ENCODE measurements around the gene ARHGAP10. TPM values are rescaled to one million over a fixed set of nuclear protein-coding genes. Genes with fewer than 3 reads are reported as not detected.

The ARHGAP10 gene
- total RNA-seq, 2 experiments from 2014 or later: 6.3 to 7.1 TPM

DNA sequence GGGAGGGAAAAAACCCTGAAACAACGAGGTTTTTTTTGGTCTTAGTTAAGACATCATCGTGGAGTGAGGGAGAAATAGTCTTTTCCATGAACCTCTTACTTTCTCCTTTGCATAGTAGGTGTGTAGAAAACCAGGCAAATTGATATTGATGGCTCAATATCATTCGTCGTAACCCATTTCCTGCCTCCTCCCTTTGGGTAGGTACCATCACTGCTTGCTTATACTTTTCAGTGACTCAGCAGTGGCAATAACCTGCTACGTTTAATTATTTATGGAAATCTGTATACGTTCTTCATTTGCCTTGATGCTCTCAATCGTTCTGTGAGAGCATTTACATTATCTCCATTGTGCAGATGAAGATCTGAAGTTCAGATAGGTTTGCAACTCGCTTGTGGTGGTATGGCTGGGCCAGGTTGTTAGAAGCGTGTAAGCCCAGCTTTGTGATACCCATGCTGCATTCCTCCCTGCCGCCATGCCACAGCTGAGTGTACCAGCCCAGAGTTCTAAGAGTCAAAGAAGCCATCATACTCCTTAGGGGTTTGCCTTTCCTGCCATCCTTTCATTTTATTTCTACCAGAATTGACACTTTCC, 212.9 kb downstream of the ARHGAP10 start:
- H3K4me1 Mint-ChIP-seq (ENCODE audit: low read depth): peaks cover 29% of the 10 kb centered on the region
- POLR2A ChIA-PET: no interaction called here
- H3K9me3 Mint-ChIP-seq (ENCODE audit: insufficient read depth): no peaks in the 10 kb centered on the region
- peaks cover 20% of the 10 kb centered on the region for H3K36me3 Mint-ChIP-seq (ENCODE audit: low read depth)
- H3K4me3 Mint-ChIP-seq: no peak overlapping the region
- H3K27me3 Mint-ChIP-seq (ENCODE audit: low read depth): peaks cover 3% of the 10 kb centered on the region
- H3K27ac Mint-ChIP-seq: peak overlapping the region; percentile 48
- ATAC-seq (no peak), DNase-seq (no peak)
- CTCF ChIA-PET: interaction anchor here (2.9 kb wide), 1 partner anchor 78 kb away, joined by 8 read pairs; no protein-coding TSS in a partner anchor

DNA sequence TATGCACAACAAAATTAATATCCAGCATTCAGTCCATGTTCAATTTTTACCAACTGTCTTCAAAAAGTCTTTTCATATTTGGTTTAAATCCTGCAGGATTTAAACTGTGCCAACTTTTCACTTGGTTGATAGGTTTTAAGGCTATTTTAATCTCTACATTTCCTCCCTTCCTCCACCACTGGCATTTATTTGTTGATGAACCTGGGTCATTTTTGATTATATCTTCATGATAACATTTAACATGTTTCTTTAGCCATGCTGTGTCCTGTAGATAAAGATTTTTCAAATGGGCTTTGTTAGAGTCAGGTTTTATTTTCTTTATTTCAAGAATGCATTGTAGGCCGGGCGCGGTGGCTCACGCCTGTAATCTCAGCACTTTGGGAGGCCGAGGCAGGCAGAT, 216.4 kb downstream of the ARHGAP10 start:
- Mint-ChIP-seq H3K27me3 (ENCODE audit: low read depth) (no peaks in the 10 kb centered on the region), H3K27ac (no peak overlapping the region), H3K4me1 (ENCODE audit: low read depth) (peaks cover 19% of the 10 kb centered on the region), H3K4me3 (no peak overlapping the region), H3K9me3 (ENCODE audit: insufficient read depth) (no peaks in the 10 kb centered on the region), H3K36me3 (ENCODE audit: low read depth) (peaks cover 22% of the 10 kb centered on the region)
- DNase-seq (no peak), ATAC-seq (no peak)
- POLR2A ChIA-PET: no interaction called here
- CTCF ChIA-PET: no interaction called here

DNA sequence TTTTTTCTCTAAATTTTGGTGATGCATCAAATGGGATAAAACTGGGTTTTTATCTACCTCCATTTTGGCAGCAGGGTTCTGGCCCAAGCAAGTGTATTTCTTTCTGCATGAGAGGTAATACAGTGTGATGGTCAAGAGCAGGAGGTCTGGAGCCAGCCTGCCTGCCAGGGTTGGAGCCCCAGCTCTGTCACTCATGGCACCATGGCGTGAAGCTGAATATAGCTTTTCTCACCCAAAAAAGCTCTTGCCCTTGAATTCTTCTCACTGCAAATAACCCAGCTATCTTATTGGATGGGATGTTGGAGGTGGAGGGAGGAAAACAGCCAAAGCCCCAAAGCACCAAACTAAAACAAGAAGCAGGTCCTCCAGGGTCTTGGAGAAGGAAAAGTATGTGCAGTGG, 218.4 kb downstream of the ARHGAP10 start:
- POLR2A ChIA-PET: no interaction called here
- Mint-ChIP-seq H3K27ac (no peak overlapping the region), H3K4me3 (no peak overlapping the region), H3K4me1 (ENCODE audit: low read depth) (no peaks in the 10 kb centered on the region), H3K9me3 (ENCODE audit: insufficient read depth) (no peaks in the 10 kb centered on the region), H3K36me3 (ENCODE audit: low read depth) (peaks cover 19% of the 10 kb centered on the region), H3K27me3 (ENCODE audit: low read depth) (no peaks in the 10 kb centered on the region)
- DNase-seq: no peak
- CTCF ChIA-PET: interaction anchor here (1.0 kb wide), 1 partner anchor 83 kb away, joined by 5 read pairs; no protein-coding TSS in a partner anchor
- no peak for ATAC-seq

DNA sequence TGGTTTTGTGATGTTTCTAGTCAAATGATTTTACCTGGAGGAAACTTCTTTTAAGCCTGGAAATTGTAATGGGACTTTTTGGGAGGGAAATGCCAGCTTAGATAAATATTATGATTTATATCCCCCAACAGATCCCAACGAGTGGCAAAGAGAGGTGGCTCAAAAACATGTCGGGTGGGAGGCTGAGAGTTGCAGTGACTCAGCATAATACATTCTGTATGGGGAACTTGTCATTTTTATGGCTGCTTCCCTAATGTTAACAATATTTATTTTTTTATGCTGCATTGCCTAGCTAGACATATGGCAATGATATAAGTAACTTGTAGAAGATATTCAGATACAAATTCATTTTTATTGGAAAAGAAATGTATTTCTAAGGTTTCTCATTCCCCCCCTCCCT, 219.0 kb downstream of the ARHGAP10 start:
- Mint-ChIP-seq H3K4me3 (no peak overlapping the region), H3K9me3 (ENCODE audit: insufficient read depth) (no peaks in the 10 kb centered on the region), H3K36me3 (ENCODE audit: low read depth) (peaks cover 17% of the 10 kb centered on the region), H3K27me3 (ENCODE audit: low read depth) (no peaks in the 10 kb centered on the region), H3K27ac (no peak overlapping the region), H3K4me1 (ENCODE audit: low read depth) (no peaks in the 10 kb centered on the region)
- CTCF ChIA-PET: no interaction called here
- POLR2A ChIA-PET: no interaction called here
- ATAC-seq (no peak), DNase-seq (no peak)

DNA sequence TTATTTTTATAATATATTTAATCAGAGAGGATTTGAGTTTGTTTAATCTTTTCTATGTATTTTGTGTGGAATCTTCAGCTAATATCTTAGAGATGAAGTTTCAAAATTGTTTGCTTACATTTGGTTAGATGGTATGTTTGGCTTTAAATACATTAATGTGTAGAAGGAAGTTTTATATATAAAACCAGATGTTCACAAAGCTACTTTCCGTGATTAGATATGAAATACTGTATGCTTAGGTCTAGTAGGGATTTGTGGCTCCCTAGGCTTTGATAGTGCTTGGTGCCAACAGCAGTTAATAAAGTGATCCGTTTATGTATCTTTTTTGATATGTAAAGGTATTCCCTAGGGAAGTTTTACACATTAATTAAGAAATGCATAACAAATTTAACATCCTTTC, 223.0 kb downstream of the ARHGAP10 start:
- Mint-ChIP-seq H3K27ac (no peak overlapping the region), H3K9me3 (ENCODE audit: insufficient read depth) (no peaks in the 10 kb centered on the region), H3K27me3 (ENCODE audit: low read depth) (no peaks in the 10 kb centered on the region), H3K4me3 (no peak overlapping the region), H3K4me1 (ENCODE audit: low read depth) (no peaks in the 10 kb centered on the region), H3K36me3 (ENCODE audit: low read depth) (peaks cover 8% of the 10 kb centered on the region)
- ChIA-PET POLR2A (no interaction called here), CTCF (interaction anchor here (1.0 kb wide), 1 partner anchor 88 kb away, joined by 3 read pairs; no protein-coding TSS in a partner anchor)
- ATAC-seq (no peak), DNase-seq (no peak)

DNA sequence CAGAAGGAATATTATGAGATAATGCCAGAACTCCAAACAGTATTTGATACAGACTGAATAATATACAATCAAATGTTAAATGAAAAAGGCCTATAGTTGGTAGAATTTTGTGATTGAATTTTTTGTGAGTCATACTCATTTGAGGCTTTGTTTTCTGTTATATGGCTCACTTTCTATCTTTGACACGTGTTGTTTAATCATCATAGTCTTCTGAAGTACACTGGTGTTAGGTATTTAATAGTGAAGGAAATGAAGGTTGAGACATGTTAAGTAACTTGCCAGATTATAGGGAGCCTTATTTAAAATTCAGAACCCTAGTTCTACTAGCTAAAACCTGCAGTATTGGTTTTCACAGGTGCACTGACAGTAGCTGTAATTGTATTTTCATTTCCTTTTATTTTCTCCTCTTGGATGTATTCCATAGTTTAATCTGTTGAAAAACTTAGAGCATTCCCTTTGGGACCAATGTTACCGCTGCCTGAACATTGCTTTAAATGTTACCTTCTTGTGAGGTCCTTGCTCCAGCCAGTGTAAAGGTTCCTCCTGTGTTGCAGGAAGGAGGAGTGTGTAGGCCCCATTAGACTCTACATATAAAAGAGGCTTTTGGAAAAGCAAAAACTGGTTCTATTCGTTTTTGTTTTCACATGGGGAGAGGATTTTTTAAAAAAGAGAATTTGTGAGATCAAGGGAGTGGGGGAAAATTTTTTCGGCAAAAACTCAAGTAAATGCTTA, 224.1 kb downstream of the ARHGAP10 start:
- Mint-ChIP-seq H3K36me3 (ENCODE audit: low read depth) (peaks cover 6% of the 10 kb centered on the region), H3K4me1 (ENCODE audit: low read depth) (no peaks in the 10 kb centered on the region), H3K9me3 (ENCODE audit: insufficient read depth) (no peaks in the 10 kb centered on the region), H3K27ac (no peak overlapping the region), H3K4me3 (no peak overlapping the region), H3K27me3 (ENCODE audit: low read depth) (no peaks in the 10 kb centered on the region)
- no peak for ATAC-seq
- DNase-seq: no peak
- ChIA-PET CTCF (no interaction called here), POLR2A (no interaction called here)

DNA sequence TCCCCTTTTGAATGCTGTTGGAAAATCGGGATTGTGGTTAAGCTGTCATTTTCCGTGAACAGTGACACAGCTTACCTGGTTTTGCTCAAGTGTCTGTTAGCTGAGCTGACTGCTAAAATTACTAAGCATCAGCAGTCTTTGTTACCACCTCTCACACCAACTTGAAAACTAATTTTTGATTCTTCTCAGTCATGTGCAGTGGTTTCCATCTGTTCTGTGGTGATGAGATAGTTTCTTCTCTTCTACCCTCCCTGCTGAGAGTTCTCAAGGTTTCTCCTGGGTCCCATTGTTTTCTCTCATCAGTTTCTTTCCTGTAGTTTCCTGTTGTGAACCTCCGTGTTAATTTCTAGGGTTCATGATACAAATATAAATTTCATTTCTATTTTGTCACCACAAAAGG, 225.6 kb downstream of the ARHGAP10 start:
- Mint-ChIP-seq H3K27ac (no peak overlapping the region), H3K36me3 (ENCODE audit: low read depth) (peaks cover 4% of the 10 kb centered on the region), H3K27me3 (ENCODE audit: low read depth) (no peaks in the 10 kb centered on the region), H3K4me1 (ENCODE audit: low read depth) (no peaks in the 10 kb centered on the region), H3K4me3 (no peak overlapping the region), H3K9me3 (ENCODE audit: insufficient read depth) (no peaks in the 10 kb centered on the region)
- CTCF ChIA-PET: no interaction called here
- DNase-seq: no peak
- POLR2A ChIA-PET: no interaction called here
- ATAC-seq: no peak

DNA sequence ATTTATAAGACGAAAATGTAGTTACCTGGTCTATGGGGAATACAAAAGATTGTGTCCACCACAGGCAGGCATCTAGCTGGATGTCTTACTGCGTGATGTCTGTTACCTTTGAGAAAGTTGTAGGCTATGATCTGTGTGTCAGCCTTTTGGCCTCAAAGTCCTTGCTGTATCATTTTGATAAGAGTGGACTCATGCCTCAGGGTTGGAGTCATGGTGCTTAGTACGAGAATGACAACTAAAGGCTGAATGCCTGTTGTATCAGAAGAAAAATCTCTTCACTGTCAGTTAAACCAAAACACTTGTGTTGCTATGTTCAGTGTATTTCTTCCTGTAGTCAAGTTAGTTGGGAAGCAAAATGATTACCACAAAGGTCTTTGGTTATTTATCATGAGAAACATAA, 226.2 kb downstream of the ARHGAP10 start:
- H3K36me3 Mint-ChIP-seq (ENCODE audit: low read depth): peaks cover 4% of the 10 kb centered on the region
- no peak overlapping the region for H3K27ac Mint-ChIP-seq
- no peak overlapping the region for H3K4me3 Mint-ChIP-seq
- ATAC-seq: no peak
- DNase-seq: no peak
- no peaks in the 10 kb centered on the region for H3K9me3 Mint-ChIP-seq (ENCODE audit: insufficient read depth)
- ChIA-PET CTCF (no interaction called here), POLR2A (no interaction called here)
- no peaks in the 10 kb centered on the region for H3K4me1 Mint-ChIP-seq (ENCODE audit: low read depth)
- H3K27me3 Mint-ChIP-seq (ENCODE audit: low read depth): no peaks in the 10 kb centered on the region

DNA sequence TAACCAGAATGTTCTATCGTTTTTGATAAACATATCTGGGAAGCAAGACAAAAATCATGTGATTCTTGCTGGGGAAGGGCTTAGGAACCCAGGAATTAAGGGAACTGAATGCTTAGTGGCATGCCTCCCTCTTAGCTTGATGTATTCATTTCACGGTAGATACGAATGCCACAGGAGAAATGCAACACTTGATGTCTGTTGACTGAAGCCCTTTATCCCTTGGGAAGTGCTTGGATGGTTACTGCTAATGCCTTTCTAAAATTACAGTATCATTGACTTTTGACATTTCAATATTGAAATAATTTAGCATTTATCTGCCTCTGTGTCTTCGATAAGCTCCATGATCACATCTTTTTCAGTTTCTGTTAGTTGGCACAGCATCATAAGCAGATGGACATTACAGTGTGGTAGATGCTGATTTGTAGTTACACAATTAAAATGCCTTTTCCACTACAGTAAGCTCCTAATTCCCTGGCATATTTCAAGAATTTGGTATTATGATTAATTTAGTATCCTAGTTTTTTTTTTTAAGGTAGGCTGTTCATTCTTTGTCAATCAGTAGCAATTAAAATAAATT, 226.7 kb downstream of the ARHGAP10 start:
- Mint-ChIP-seq H3K4me3 (no peak overlapping the region), H3K9me3 (ENCODE audit: insufficient read depth) (no peaks in the 10 kb centered on the region), H3K4me1 (ENCODE audit: low read depth) (no peaks in the 10 kb centered on the region), H3K36me3 (ENCODE audit: low read depth) (peaks cover 3% of the 10 kb centered on the region), H3K27me3 (ENCODE audit: low read depth) (no peaks in the 10 kb centered on the region), H3K27ac (no peak overlapping the region)
- CTCF ChIA-PET: no interaction called here
- no peak for DNase-seq
- ATAC-seq: no peak
- POLR2A ChIA-PET: interaction anchor here (0.7 kb wide), 1 partner anchor 683 kb away, joined by 3 read pairs; no protein-coding TSS in a partner anchor

DNA sequence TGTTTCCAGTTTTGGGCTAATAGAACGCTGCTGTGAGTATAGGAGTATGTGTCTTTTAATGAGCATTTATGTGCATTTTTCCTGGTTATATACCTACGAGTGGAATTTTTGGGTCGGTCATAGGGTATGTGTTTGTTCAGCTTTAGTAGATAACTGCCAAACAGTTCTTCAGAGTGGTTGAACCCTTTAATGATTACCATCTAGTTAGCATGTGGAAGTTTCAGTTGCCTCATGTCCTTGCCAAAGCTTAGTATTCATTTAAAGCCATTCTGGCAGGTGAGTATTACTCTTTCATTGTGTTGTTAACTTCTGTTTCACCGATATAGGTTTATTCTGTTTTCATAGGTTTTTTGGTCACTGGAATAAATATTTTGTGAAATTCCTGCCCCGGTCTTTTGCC, 229.1 kb downstream of the ARHGAP10 start:
- Mint-ChIP-seq H3K4me1 (ENCODE audit: low read depth) (no peaks in the 10 kb centered on the region), H3K27me3 (ENCODE audit: low read depth) (peaks cover 2% of the 10 kb centered on the region), H3K9me3 (ENCODE audit: insufficient read depth) (no peaks in the 10 kb centered on the region), H3K36me3 (ENCODE audit: low read depth) (no peaks in the 10 kb centered on the region), H3K4me3 (no peak overlapping the region), H3K27ac (no peak overlapping the region)
- ChIA-PET CTCF (no interaction called here), POLR2A (no interaction called here)
- DNase-seq (no peak), ATAC-seq (no peak)

DNA sequence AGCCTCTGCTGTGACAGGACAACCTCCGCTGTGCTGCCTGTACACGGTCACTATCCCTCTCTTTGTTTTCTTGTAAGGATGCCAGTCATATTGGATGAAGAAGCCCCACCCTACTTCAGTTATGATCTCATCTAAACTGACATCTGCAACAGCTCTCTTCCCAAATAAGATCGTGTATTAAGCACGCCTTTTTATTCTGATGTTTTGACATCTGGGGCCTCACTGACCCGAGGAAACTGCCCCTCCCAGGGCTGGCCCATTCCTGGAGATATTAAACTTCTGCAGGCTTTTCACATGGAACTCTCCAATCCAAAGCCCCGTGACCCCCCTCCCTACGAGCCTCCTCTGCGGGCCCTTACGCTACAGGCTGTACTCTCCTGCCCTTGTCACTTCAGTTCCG, 232.0 kb downstream of the ARHGAP10 start:
- ATAC-seq: no peak
- peaks cover 2% of the 10 kb centered on the region for H3K27me3 Mint-ChIP-seq (ENCODE audit: low read depth)
- ChIA-PET CTCF (no interaction called here), POLR2A (no interaction called here)
- H3K4me3 Mint-ChIP-seq: no peak overlapping the region
- no peaks in the 10 kb centered on the region for H3K4me1 Mint-ChIP-seq (ENCODE audit: low read depth)
- DNase-seq: no peak
- no peaks in the 10 kb centered on the region for H3K9me3 Mint-ChIP-seq (ENCODE audit: insufficient read depth)
- H3K36me3 Mint-ChIP-seq (ENCODE audit: low read depth): no peaks in the 10 kb centered on the region
- H3K27ac Mint-ChIP-seq: no peak overlapping the region

DNA sequence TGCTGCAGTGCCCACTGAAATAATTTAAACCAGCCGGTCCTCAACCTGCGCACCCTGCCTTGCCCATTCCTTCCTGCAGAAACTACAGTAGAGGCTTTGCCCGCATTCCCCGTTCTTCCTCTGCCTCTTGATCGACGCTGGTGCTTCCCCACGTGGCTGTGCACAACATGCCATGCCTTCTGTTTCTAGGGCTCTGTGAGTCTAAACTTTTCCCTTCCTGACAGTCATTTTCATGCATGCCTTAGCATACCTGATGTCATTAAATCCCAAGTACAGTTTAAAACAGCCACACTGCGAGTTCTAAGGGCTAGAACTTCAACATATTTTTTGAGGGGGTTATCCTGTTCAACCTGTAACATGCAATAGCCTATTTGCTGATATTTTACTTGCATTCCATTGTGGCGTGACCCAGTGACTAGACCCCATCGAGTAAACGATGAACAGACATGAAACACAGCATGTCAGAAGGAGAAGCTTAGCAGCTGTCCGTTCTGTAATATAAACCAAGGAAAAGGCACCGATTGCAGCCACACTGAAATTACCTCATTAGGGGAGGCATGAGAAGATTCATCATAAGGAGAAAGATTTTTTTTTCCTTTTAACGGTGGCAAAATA, 232.5 kb downstream of the ARHGAP10 start:
- CTCF ChIA-PET: no interaction called here
- DNase-seq: no peak
- Mint-ChIP-seq H3K27me3 (ENCODE audit: low read depth) (peaks cover 2% of the 10 kb centered on the region), H3K4me1 (ENCODE audit: low read depth) (no peaks in the 10 kb centered on the region), H3K27ac (no peak overlapping the region), H3K36me3 (ENCODE audit: low read depth) (no peaks in the 10 kb centered on the region), H3K9me3 (ENCODE audit: insufficient read depth) (no peaks in the 10 kb centered on the region), H3K4me3 (no peak overlapping the region)
- POLR2A ChIA-PET: no interaction called here
- no peak for ATAC-seq

All from activated CD8-positive, alpha-beta T cell treated with anti-CD3 and anti-CD28 coated beads, Interleukin-2, amount 10 ng/mL, durations not matched to agents 7 days and 5 days (primary cell).